DMS153 (cell line): ENCODE data around the gene EXOC2.

Experiments
- DNase-seq: peaks from one replicate; lab custom pipeline; 2025; lab: John Stamatoyannopoulos, UW

The EXOC2 gene

GRCh38 chr6:465531-466348 lies 227.2 kb downstream of the EXOC2 start:
- no peak for DNase-seq

- DNase-seq = no peak
These were observed 236.1 kb downstream of the EXOC2 start for GRCh38 chr6:456887-457286.

DNA sequence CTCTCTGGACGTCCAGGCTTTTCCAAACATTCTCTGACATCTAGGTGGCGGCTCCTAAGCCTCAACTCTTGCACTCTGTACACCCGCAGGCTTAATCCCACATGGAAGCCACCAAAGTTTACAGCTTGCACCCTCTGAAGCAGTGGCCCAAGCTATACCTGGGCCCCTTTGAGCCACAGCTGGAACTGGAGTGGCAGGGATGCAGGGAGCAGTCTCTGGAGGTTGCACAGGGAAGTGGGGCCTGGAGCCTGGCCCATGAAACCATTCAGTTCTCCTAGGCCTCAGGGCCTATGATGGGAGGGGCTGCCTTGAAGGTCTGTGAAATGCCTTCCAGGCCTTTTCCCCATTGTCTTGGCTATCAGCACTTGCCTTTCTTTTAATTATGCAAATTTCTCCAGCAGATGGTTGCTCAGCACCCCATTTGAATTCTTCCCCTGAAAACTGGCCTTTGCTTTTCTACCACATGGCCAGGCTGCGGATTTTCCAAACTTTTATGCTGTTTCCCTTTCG lies 236.5 kb downstream of the EXOC2 start:
- DNase-seq = no peak

GRCh38 chr6:455835-456234 lies 237.1 kb downstream of the EXOC2 start:
- no peak for DNase-seq

GRCh38 chr6:455006-455585 lies 237.8 kb downstream of the EXOC2 start:
- DNase-seq = no peak

GRCh38 chr6:454148-454991 lies 238.6 kb downstream of the EXOC2 start:
- DNase-seq = no peak

DNA sequence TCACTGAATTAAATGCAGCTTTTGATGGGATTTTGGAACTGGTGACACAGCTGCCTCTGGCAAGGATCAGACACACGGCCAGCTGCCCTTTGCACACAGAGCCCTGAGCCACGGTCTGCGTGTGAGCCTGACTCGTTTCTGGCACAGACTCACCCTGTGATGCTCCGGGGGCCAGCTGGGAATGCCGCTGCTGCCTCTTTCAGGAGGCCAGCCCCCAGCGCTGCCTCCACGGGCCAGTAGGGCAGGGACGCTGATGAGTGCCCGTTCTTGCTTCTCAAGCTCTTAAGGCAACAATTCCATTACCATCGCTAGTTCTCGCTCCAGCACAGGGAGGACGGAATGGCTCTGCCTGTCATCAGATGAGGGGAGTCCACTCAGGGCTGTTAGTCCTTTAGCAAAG lies 239.8 kb downstream of the EXOC2 start:
- DNase-seq = no peak

GRCh38 chr6:452301-453067 lies 240.5 kb downstream of the EXOC2 start:
- no peak for DNase-seq

GRCh38 chr6:451847-452246 lies 241.1 kb downstream of the EXOC2 start:
- no peak for DNase-seq

DNA sequence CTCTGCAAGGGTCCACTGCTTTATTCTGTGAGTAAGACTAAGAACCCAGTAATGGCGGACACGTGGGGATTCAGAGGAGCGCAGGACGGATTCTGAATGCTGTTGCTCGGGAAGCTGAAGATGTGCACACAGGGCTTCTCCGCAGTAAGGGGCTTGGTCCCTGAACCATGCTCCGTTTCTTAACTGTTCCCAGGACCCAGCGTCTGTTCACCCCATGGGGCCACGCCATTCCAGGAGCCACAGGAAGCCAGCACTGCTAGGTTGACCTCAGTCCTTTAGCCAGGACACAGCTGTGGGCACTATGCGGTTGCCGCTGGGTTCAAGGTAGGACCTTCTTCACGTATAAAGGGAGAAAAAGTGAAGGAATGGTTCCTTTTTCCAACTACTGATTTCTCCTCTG lies 241.6 kb downstream of the EXOC2 start:
- DNase-seq = no peak

DNA sequence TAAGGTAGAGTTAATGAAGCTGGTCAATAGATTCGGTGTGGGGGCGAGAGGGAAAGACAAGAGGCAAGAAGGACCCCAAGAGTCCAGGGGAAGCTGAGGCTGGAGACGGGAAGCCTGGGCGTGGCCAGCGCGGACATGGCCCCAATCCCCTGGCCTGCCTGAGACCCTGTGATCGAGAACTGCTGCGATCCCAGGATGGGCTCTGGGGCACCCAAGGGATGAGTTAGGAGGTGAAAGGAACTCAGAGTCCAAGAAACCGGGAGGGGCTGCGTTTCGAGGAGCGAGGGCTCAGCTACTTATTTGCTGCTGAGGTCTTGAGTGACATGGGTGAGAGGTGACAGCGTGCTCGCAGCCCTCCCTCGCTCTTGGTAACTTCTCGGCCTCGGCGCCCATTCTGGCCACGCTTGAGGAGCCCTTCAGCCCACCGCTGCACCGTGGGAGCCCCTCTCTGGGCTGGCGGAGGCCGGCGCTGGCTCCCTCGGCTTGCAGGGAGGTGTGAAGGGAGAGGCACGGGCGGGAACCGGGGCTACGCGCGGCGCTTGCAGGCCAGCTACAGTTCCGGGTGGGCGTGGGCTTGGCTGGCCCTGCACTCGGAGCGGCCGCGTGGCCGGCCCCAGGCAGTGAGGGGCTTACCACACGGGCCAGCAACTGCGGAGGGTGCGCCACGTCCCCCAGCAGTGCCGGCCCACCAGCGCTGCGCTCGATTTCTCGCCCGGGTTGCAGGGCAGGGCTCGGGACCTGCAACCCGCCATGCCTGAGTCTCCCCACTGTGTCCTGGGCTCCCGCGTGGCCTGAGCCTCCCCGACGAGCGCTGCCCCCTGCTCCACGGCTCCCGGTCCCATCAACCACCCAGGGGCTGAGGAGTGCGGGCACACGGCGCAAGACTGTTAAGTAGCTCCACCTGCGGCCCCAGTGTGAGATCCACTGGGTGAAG lies 243.2 kb downstream of the EXOC2 start:
- DNase-seq = no peak

DNA sequence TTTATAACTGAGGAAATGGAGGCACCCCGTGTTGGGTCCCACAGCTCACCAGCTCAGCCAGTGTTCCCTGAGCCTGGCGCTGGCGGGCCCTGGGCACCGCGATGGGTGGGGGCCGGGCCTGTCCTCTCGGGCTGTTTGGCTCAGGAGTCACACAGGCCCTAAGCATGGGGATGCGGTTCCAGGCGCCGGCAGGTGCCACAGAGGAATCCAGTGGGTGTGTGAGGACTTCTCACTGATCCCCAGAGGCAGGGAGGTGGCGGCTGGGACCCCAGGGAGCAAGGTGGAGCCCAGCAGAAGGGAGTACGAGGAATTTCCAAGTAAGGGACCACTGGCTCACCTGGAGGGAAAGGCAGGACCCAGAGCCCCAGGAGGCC lies 243.9 kb downstream of the EXOC2 start:
- no peak for DNase-seq

DNA sequence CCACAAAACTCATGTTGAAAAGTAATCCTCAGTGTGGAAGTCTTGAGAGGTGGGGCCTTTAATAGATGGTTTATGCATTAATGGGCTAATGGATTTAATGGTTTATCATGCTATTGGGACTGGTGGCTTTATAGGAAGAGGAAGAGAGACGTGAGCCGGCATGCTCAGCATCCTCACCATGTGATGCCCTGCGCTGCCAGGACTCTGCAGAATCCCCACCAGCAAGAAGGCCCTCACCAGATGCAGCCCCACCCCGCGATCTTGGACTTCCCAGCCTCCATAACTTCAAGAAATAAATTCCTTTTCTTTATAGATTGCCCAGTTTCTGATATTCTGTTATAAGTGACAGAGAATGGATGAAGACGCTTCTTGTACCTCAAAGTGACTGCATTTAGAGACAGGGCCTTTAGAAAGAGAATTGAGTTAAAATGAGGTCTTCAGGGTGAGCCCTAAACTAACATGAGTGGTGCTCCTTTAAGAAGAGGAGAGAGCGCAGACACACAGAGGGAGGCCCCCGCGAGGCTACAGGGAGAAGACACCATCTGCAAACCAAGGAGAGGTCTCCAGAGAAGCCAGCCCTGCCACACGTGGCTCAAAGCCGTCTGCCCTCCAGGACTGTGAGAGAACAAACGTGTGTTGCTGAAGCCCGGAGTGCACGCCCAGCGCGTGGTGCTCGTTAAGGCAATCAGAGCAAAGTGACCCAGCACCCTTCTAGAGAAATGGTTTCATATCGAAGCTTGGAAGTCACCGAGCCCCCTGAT lies 244.5 kb downstream of the EXOC2 start:
- DNase-seq = no peak

- no peak for DNase-seq
These were observed 245.4 kb downstream of the EXOC2 start for GRCh38 chr6:447381-448165.

DNA sequence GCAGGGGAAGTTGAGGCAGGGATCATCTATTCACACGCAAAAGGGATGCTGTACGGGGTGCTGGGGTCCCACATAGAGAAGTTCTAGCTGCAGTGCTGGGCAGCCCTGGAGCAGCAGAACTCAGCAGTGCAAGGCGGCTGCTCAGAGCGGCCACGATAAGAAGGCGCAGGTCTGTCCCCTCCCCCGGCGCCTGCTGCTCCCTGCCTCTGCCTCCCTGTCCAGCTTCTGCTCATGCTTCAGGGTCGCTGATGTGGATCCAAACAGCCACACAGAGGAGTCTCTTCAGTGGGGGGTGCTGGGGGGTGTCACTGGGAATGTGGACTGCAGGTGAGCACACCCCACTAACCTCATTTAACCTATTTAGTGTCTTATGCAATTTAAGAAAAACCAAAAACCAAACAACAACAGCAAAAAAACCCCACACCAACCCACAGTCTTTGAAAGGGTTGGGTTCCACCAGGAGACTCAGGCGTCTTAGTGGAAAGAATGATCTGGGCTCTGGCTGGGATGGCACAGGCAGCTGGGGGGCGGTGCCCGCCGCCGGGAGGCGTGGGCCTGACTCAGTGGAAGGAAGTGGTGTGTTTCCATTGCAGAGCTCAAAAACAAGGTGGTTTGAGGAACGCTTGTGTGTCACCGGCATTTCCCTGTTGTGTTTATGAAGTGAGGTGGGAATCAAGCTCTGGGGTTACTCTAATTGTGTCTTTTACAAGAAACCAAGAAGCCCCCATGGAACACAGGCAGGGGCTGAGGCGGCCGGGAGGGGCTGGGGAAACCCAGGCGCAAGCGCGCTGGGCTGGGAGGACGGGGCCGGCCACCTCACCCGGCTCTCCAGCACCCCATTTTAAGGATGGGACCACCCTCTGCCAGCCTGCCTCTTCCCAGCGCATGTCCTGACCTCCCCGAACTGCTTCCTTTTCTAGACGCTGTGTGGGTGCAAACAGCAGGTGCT lies 246.2 kb downstream of the EXOC2 start:
- DNase-seq = no peak

DNA sequence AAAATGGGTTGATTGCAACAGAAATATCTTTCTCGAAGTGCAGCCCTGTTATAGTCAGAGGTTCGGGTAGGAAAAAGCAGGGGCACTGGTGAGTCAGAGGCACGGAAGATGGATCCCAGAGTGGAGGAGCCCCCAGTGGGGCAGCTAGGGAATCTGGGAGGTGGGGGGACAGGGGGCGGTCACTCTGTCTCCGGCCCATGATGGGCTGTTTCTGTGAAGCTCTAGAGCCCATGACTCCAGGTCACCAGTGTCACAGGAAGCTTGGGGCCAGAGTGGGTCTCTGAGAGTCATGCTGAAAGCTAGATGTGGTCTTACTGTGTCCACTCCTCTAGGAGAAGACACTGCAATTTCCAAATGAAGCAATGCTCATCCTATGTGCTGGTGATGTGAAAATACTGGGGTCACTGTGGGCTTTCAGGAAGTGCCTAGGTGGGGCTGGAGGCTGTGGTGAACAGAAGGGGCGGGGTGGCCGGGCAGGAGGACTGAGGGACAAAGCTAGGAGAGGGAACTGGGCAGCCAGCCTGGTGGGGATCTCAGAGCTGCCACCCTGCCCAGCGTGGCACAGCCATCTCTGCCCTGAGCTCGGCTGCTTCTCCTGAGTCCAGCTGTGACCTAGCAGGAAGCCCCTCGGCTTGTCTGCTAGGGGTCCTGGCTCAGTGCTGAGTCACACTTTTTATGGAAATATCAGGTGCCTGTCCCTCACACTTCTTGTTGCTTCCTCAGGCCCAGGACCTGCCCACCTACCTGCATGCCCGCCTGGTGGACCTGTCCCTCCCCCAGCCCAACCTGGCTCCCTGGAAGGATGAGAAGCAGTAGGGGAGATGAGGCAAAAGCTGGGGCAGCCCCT lies 247.1 kb downstream of the EXOC2 start:
- DNase-seq = no peak

GRCh38 chr6:444653-445275 lies 248.2 kb downstream of the EXOC2 start:
- DNase-seq = no peak
